GM11168 (cell line): Measurements from ENCODE around the gene MORN1.

Experiments
- in situ Hi-C: fragments of 300-500 bp; cut with MboI; formaldehyde crosslinking; loops from one replicate; pipeline ENCODE4 v1.12.0; 2022; ENCODE audit warnings: low sequenced_read_pairs; ENCODE audit not compliant: unreplicated experiment

The MORN1 gene

DNA sequence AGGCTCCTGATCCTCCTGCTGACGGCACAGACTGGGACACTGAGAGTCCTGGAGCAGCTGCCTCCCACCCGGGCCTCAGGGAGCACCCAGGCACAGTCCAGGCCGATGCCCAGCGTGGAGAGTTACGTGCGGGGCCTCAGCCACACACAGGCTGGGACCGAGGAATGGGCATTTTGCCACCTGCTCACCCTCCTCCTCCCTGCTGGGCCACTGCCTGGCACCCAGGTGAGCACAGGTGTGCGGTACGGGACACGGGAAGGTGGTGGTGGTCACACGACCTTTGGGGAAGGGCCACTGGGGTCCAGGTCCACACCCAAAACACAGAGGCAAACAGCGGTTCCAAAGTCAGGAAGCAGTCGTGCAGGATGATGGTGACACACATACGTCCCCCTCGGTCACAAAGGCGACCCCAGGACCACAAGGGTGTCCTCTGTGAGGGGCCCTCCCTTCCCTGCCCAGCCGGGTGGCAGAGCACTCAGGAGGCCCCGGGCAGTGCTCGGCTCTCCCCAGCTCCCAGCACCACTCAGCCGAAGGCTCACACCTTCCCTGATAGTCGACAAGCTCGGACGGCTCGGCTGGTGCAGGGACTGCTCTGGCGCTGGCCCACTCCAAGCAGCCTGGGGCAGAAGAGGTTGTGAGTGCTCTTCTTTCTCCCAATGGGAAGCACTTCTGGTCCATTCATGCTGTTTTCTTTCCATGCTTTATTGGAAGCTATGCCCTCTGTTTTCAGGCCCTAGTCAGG is 14.3 kb downstream of the MORN1 start:
- in situ Hi-C loops, result loop anchor here (10.0 kb wide), 1 partner anchor 182 kb away; the partner anchor contains the start of gene FAAP20

DNA sequence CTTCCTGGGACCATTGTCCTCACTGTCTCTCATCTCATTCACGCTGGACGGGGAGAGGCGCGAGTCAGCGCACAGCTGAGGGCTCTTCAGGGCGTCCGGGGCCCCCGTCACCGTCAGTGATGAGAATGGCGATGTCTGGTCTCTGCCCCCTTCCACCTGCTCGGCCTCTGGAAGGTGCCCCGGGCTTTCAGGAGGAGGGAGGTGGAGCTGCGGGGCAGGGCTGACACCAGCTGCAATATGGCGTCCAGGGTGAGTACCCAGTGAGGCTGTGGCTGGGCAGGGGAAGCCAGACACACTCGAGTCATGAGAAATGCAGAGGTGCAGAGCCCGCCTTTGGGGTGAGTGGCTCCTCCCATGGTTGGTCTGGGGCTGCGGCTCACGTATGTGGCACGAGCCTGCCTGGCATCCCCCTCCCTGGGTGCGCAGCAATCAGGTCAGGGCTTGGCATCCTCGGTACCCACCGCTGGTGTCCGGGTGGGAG is 15.1 kb downstream of the MORN1 start:
- in situ Hi-C loops, result loop anchor here (10.0 kb wide), 1 partner anchor 182 kb away; the partner anchor contains the start of gene FAAP20

DNA sequence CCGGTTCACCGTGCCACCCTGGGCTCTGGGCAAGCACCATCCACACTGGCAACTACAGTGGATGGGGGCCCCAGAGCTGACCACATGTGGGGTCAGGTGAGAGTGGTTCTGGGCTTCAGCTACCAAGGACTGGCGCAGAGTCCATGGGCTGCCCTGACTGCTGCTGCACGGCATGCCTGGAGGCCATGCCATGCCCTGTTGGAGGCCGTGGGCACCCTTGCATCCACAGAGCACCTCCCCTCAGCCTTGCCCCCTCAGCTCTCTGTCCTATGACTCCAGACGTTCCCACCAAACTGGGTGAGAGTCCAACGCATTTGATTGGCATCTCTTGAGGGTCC is 15.5 kb downstream of the MORN1 start:
- in situ Hi-C loops, result loop anchor here (10.0 kb wide), 1 partner anchor 181 kb away; the partner anchor contains the start of gene FAAP20

DNA sequence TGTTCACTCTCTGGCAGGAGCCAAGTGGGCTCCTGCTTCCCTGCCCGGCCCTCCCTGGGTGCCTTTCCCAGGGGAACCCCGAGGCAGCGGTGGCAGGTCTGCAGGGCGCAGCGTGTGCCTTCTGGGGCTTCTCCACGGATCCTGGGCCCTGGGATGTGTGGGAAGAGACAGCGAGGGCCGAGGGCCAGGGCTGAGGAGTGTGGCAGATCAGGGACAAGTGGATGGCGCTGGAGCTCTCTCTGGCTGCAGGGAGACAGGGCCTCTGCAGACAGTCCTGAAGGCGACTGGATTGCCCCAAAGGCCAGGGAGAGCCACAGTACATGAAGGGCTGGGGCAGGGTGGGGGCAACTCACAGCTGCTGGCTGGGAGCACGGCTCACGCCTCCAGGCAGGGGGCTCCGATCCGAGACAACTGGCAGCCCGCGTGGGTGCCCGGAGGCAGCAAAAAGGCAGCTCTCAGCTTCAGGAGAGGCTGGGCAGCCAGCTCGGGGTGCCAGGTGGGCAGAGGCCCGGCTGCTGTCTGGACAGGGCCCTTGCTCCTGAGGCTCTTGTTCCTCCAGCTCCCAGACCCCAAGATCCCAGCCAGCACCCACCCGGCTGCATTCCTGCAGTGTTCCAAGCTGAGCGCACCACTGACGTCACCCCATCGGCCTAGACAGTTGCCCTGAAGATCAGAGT is 16.0 kb downstream of the MORN1 start:
- in situ Hi-C loops, result loop anchor here (10.0 kb wide), 1 partner anchor 181 kb away; the partner anchor contains the start of gene FAAP20

DNA sequence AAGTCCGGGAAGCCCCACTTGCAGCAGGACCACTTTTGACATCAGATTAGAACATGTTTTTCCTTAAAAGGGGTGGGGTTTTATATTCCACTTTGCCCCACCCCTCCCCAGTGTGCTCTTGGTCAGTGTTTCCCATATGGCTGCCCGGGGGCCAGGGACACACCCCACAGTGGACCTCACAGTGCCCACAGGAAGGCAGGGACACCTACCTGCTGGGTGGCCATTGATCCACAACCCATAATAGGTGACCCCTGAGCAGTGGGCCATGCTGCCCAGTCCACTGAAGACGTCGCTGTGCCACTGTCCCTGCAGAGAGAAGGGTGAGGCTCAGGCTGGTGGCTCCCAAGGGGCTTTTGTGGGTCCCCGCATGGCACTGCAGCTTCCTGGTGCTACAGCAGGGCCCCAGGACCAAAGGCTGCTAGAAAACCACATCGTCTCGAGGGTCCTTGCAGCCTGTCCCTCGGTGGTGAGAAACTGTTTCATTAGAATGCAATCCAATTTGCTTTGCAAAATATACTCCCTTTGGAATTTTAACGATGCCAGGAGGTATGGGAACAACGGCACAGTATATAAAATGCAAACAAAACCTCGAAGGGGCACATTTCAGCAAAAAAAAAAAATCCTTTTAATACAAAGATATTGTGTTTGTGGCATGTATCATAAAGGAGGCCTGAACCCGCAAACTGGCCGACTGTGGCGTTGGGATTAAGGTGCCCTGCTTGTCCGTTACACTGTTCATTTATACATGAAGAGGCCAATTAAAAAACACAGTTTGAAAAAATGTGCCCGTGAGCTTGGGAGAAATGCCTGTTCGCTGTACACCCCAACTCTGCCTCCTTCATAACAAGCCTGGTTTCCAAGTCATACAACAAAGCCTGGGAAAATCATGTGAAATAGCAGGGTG is 16.9 kb downstream of the MORN1 start:
- in situ Hi-C loops, result loop anchor here (10.0 kb wide), 1 partner anchor 180 kb away; the partner anchor contains the start of gene FAAP20

DNA sequence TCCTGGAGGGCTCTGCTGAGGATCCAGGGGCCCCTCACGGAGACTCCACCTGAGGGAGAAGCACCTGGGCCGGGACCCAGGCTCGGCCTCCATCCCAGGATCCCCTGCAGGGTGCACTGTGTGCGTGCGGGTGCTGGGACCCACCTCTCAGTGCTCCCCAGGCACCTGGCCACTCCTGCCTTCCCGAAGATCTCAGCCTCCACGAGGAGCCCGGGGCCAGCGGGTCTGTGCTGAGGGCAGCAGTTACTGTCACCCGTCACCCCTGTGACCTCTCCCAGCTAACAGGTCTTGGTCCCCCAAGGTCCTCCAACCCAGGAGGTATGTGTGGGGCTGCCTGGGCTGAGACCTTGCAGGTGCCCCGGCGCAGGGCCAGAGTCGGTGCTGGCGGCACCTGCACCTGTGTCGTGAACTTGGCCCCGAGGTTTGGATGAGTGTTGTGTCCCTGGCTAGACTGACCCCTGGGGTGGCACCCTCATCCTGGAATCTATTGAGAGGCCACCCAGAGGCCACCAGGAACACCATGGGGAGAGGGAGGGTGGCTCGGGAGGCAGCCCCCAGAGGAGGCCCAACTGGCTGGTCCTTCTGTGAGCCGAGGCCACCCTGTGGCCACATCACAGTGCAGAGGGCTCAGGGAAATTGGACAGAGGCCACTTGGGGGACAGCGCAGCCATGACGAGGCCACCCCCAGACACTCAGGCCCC is 17.7 kb downstream of the MORN1 start:
- in situ Hi-C loops, result loop anchor here (10.0 kb wide), 1 partner anchor 179 kb away; the partner anchor contains the start of gene FAAP20

DNA sequence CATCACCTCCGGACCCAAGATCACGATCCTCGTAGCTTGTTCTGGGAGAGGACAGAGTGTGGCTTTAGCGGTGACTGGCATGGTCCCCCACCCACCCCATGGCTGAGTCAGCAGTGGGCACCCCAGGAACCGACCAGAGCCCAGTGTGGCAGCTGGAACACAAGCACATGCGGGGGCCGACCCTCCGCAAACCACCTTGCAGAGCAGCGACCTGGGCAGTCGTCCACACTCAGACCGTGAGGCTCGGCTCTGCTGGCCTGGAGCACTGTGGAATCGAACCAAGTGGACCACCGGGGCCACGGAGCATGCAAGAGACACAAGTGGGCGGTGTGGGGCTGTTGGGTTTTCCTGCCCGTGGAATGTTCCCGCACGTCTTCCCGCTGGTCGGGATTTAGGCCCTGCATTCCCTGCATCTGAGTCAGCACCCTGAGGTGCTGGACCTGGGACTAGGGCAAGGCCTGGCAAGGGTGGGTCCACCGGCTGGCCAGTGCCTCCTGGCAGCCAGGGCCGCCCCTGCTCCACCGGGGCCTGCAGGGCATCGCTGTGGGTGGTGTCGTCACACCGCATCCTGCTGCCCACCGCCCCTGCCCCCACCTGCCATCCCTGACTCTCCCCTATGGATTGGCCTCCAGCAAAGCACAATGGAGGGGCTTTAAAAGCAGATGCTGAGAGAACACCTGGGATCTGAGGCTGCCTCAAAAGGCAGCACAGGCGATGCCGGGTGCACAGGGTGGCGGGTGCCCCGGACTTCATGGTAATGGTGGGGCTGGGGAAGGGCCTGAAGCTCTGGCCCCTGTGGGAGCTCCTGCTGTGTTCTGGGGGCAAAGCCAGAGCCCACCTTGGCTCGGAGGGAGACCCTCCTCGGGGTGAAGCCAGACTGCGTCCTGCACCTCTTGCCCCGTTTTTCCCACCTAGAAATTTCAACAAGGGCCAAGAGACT is 18.5 kb downstream of the MORN1 start:
- in situ Hi-C loops, result loop anchor here (10.0 kb wide), 1 partner anchor 178 kb away; the partner anchor contains the start of gene FAAP20

DNA sequence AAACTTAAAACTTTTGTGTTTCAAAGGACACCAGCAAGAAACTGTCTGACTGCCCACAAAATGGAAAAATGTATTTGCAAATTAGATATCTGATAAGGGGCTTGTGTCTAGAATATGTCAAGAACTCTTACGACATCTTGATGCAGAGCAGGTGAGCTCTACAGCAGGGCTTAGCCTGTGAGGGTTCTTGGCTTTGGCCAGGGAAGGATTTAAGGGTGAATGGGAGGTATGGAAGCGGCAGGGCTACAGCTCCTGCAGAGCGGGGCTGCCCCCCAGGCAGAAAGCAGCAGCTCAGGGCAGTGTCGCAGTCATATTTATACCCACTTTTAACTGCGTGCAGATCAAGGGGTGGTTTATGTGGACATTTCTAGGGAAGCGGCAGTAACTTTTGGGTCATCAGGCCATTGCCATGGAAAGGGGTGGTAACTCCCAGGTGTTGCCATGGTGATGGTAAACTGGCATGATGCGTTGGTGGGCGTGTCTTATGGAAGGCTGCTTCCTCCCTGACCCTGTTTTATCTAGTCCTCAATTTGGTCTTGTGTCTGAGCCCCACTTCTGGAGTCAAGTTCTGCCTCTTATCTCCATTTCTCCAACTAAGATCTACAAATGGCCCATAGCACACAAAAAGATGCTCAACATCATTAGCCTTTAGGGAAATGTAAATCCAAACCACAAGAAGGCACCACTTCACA is 23.2 kb downstream of the MORN1 start:
- in situ Hi-C loops, result no loop called here

DNA sequence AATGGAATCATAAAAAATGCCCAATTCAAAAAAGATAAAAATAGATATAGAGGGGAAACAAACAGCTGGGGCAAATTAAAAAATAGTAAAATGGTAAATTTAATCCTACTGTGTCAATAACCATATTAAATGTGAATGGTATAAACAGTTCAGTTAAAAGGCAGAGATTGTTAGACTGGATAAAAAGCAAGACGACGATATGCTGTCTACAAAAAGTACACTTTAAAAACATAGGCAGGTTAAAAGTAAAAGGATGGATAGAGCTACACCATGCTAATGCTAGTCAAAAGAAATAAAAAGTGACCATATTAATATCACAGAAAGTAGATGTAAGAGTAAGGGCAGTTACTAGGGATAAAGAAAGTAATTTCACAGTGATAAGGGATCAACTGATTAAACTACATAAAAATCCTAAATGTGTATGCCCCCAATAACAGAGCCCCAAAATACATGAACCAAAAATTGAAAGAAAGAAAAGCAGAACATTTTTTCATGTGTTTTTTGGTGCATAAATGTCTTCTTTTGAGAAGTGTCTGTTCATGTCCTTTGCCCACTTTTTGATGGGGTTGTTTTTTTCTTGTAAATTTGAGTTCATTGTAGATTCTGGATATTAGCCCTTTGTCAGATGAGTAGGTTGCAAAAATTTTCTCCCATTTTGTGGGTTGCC is 27.4 kb downstream of the MORN1 start:
- in situ Hi-C loops, result no loop called here

DNA sequence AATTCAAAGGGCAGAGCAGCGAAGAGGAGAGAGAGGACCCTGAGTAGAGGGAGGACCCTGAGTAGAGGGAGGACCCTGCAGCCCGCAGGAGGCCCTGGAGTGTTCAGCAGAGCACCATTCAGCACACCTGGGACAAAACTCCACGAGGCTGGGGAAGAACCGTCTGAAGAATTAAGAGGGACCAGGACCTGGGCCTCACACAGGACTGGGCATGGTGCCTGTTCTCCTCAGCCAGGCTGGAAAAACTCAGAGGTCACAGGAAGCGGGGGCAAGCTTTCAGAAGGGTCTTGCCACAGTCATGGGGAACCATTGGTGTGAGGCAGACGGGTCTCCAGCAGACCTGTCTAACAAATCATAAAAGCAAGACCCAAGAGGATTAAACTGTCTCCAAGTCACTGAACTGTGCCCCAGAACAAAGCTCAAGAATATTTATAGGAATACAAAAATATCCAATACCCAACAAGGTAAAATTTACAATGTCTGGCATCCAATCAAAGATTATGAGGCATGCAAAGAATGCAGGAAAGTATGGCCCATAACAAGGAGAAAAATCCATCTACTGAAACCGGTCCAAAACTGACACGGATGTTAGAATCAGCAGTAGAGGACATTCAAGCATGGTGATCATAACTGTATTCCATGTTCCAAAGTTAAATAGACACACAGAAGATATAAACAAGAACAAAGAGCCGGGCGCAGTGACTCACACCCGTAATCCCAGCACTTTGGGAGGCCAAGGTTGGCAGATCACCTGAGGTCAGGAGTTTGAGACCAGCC is 30.6 kb downstream of the MORN1 start:
- in situ Hi-C loops, result no loop called here

DNA sequence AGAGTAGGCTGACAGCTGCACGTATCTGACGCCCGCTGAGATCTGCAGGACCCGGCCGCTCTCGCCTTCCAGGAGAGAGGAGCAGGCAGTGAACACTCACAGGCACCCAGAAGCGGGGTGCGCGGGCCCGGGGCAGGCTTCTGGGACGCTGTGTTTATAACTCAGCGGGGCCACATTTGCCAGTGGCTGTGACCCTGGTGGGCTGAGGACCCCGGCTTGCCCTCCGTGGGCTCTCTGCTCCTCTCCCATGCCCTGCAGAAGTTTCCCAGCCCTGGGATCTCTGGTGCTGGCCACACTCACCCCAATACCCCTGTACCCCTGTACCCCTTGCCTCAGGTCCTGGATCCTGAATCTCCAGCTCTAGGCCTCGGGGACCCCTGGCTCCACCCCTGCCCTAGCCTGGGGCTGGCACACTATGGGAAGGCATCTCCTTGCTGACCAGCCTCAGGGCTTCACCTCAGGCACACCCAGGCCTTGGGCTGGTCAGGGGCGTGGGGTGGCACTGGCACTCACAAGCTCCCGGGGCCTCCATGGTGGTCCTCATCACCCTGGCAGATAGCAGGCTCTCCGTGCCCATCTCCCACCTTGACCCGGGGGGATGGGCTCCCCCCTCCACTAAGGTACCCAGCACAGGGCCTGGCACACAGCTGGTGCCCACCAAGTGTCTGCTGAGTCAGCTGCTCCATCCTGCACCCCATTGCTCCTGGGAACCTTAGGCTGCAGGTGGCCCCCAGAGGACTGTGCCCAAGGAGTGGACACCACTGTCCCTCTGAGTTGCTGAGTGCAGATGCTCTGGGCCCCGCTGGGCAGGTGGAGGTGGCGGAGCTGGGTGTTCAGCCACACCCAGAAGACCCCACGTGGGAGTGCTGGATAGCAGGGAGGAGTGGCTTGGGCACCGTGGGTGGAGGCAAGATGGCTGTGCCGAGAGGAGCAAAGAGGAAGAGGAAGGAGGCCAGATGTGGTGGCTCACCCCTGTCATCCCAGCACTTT is 32.4 kb downstream of the MORN1 start:
- in situ Hi-C loops, result no loop called here

DNA sequence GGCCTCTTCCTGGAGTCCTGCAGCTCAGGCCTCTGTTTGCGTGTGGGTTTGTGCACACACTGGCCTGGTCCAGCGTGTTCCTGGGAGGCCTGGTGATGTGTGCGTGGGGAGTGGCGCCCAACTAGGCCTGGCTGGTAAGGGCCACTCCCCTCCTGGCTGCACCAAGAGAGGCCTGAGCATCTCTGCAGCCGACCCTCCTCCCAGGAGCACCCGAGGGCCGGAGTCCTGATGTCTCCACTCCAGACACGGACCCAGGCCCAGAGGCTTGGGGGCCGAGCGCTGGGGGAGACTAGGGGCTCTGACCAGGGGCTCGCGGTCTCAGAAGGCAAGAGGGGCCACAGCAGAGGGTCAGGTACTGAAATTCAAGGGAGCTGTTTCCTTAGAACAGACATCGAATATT is 33.3 kb downstream of the MORN1 start:
- in situ Hi-C loops, result no loop called here

DNA sequence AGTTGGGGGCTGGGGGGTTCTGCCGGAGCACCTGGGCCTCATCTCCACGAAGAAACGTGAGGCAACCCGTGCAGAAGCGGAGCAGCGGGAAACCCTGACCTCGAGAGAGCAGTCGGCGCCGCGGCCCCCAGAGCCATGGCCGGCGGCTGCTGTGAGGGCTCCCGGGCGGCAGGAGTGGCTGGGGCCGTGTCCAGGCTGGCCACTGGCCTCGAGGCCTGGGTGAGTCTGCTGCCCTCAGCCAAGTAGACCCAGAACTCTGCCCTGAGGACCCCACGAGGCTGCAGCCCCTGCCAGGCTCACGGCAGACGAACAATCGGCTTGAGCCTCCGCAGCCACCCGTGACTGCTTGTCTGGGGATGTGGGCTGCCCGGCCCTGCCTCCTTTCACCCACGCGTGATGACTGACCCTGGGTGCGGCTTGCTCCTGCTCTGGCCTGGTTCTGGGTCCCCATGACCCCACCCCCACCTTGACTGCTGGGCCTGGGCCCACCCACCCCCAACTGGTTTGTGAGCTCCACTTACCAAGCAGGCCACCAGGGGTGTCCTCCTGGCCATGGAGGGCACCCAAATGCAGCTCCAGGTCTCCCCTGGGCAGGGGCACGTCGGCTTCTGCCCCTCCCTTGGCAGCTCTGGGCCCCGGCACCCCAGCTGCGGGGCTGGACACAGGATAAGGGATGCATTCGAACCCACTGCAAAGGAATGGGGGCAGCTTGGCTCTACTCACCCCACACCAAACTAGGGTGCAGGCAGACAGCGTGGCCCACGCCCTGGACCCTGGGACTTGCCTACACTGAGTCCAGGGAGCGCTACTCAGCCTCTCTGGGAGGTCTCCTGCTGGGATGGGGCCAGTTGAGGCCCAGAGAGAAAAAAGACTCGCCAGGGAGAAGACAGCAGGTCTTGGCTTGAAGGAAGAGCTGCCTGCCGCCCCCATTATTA is 34.2 kb downstream of the MORN1 start:
- in situ Hi-C loops, result no loop called here

DNA sequence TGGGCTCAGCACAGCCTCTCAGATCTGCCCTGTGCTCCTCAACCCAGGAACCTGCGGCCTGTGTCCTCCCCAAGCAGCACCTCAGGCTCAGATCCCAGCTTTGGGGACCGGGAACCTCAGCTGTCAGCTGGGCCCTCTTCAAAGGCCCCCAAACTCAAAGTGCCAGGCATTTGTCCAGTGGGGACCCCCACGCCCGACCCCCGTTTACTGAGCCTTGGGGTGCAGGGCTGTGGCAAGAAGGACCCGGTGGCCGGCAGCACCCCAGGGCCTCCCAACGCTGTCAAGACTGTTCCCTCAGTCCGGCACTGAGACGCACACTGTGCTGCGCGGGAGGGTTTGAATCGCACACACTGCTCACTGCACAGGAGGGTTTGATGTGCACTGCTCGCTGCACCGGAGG is 35.0 kb downstream of the MORN1 start:
- in situ Hi-C loops, result no loop called here
